ENCODE measurements around the gene ECE1. TPM values are rescaled to one million over a fixed set of nuclear protein-coding genes. Genes with fewer than 3 reads are reported as not detected.

The ECE1 gene
- total RNA-seq, 1 experiment from 2014 or later = 192 TPM

DNA sequence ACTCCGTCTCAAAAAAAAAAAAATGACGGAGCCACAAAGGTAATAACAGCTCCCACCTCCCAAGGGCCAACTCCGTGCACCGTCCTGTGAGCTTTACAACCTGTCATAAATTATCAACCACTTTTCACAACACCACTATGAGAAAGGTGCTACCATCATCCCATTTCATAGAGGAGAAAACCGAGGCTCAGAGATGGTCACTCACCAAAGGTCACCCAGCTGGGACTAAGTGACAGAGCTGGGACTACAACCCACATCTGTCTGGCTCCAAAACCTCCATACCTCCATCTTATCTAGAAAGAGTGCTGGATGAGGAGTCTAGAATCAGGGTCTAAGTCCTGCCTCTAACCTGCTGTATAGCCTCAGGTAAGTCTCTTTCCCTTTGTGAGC is 43.6 kb upstream of the ECE1 start:
- DNase-seq (ENCODE audit: low read depth, low spot score) (no peak), ATAC-seq (no peak)
- intact Hi-C loops (cut with micrococcal nuclease; ENCODE audit: unreplicated experiment) = no loop called here
- Histone ChIP-seq H3K36me3 (ENCODE audit: control insufficient read depth, insufficient read depth, low read length) (no peaks in the 10 kb centered on the region; the same call in 1 of the 2 replicates), H3K4me3 (ENCODE audit: low read depth in 2 of 2, low read length in 2 of 2) (peak overlapping the region in 1 of 2 experiments; percentile 50; a peak in 2 of 4 replicates), H3K9me3 (ENCODE audit: control insufficient read depth, insufficient read depth, low read depth, low read length) (no peaks in the 10 kb centered on the region), H3K27ac (ENCODE audit: low read length) (peak overlapping the region; percentile 96), H3K4me1 (ENCODE audit: control insufficient read depth, insufficient read depth, low read length) (peaks cover 80% of the 10 kb centered on the region), H3K27me3 (ENCODE audit: control insufficient read depth, insufficient read depth, low read length) (no peaks in the 10 kb centered on the region)
- in situ Hi-C loops (cut with HindIII; ENCODE audit: low pct_unique_long_range_greater_than_20kb, low sequenced_read_pairs) = no loop called here
- no TSS peak for BruUV-seq (replicated peaks)
- no peak for TF ChIP-seq POLR2AphosphoS5 (IDR thresholded peaks at IDR 0.05; ENCODE audit: low read depth, low read length)
- no peak for TF ChIP-seq SIN3A (IDR thresholded peaks at IDR 0.05; ENCODE audit: borderline replicate concordance, insufficient read depth, low read depth, low read length)
- no peak for TF ChIP-seq CTCF (IDR thresholded peaks at IDR 0.05)
- no peak for TF ChIP-seq TCF7L2 (IDR thresholded peaks at IDR 0.05; ENCODE audit: low read depth, low read length)
- TF ChIP-seq REST (IDR thresholded peaks at IDR 0.05; ENCODE audit: insufficient read depth in 1 of 2, low read depth in 2 of 2, low read length in 1 of 2) = no peak
- ChIA-PET POLR2A (no interaction called here), CTCF (interaction anchor here (0.6 to 0.7 kb wide), 2 partner anchors 63 to 79 kb away, joined by 3 to 4 read pairs; no protein-coding TSS in a partner anchor)

- in situ Hi-C loops (cut with HindIII; ENCODE audit: low pct_unique_long_range_greater_than_20kb, low sequenced_read_pairs) = no loop called here
- Histone ChIP-seq H3K4me1 (ENCODE audit: control insufficient read depth, insufficient read depth, low read length) (peaks cover 73% of the 10 kb centered on the region), H3K27me3 (ENCODE audit: control insufficient read depth, insufficient read depth, low read length) (no peaks in the 10 kb centered on the region), H3K27ac (ENCODE audit: low read length) (peak overlapping the region; percentile 80), H3K36me3 (ENCODE audit: control insufficient read depth, insufficient read depth, low read length) (no peaks in the 10 kb centered on the region; the same call in 1 of the 2 replicates), H3K4me3 (ENCODE audit: low read depth in 2 of 2, low read length in 2 of 2) (no peak overlapping the region), H3K9me3 (ENCODE audit: control insufficient read depth, insufficient read depth, low read depth, low read length) (no peaks in the 10 kb centered on the region)
- ChIA-PET CTCF (no interaction called here), POLR2A (no interaction called here)
- TF ChIP-seq REST (IDR thresholded peaks at IDR 0.05; ENCODE audit: insufficient read depth in 1 of 2, low read depth in 2 of 2, low read length in 1 of 2) = no peak
- TF ChIP-seq TCF7L2 (IDR thresholded peaks at IDR 0.05; ENCODE audit: low read depth, low read length) = no peak
- TF ChIP-seq CTCF (IDR thresholded peaks at IDR 0.05) = no peak
- no peak for TF ChIP-seq POLR2AphosphoS5 (IDR thresholded peaks at IDR 0.05; ENCODE audit: low read depth, low read length)
- no peak for TF ChIP-seq SIN3A (IDR thresholded peaks at IDR 0.05; ENCODE audit: borderline replicate concordance, insufficient read depth, low read depth, low read length)
- BruUV-seq (replicated peaks) = no TSS peak
- DNase-seq (ENCODE audit: low read depth, low spot score) (no peak), ATAC-seq (no peak)
- intact Hi-C loops (cut with micrococcal nuclease; ENCODE audit: unreplicated experiment) = no loop called here
These were observed 42.5 kb upstream of the ECE1 start for GRCh38 chr1:21332554-21333311.
